Upper lobe of left lung (tissue), 4 donors: ENCODE data around the gene NYNRIN.

Experiments
- POLR2A ChIP-seq, 4 donors: fragments of 450-650 bp; IDR thresholded peaks; one replicate each; pipeline ENCODE4 v1.5.1; 2016 to 2017; ENCODE audit warnings: antibody characterized with exemption in 4 of 4, mild to moderate bottlenecking in 2 of 4
- TF ChIP-seq, protein P1 (sequence below), 6 experiments: fragments of 450-650 bp in 4 of 6; fragments of 200-600 bp in 2 of 6; sonication (generic) in 2 of 6; IDR thresholded peaks; one replicate each; pipeline ENCODE4 v1.5.1; 2016 to 2019; ENCODE audit warnings: antibody characterized with exemption in 6 of 6

DNA sequence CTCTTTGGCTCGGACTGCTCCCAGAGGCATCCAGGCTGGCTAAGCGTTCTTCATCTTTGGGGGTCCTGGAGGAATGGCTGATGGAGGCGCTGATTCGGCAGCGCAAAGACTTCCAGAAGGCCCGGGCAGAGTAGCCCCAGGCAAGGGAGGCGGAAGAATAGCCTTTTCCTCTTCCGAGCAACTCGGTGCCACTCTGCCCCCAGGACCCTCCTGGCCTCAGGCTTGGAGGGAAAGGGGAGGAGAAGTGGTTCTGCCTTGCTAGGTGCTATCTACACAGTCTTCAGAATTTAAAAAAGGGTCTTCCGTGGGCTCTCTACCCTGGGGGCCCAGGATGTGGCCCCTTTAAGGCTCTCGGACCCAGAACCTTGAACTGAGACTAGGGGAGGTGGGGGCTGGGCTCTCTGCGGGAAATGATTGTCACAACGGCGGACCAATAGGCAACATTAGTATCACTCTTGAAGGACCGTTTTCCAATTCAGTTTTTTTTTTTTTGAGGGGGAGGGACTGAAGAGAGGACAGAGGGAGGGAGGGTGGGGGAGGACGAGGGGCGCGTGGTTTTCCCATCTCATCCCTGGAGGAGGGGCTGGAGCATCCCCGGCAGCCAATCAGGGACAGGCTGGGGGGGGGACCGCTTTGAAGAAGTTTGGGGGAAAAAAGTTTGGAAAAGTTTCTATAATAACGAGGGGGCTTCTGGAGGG, 31.1 kb upstream of the NYNRIN start, which contains the start of gene NFATC4:
- TF ChIP-seq, protein P1, sequence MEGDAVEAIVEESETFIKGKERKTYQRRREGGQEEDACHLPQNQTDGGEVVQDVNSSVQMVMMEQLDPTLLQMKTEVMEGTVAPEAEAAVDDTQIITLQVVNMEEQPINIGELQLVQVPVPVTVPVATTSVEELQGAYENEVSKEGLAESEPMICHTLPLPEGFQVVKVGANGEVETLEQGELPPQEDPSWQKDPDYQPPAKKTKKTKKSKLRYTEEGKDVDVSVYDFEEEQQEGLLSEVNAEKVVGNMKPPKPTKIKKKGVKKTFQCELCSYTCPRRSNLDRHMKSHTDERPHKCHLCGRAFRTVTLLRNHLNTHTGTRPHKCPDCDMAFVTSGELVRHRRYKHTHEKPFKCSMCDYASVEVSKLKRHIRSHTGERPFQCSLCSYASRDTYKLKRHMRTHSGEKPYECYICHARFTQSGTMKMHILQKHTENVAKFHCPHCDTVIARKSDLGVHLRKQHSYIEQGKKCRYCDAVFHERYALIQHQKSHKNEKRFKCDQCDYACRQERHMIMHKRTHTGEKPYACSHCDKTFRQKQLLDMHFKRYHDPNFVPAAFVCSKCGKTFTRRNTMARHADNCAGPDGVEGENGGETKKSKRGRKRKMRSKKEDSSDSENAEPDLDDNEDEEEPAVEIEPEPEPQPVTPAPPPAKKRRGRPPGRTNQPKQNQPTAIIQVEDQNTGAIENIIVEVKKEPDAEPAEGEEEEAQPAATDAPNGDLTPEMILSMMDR (IDR thresholded peaks at IDR 0.05), result no peak
- no peak for TF ChIP-seq POLR2A (IDR thresholded peaks at IDR 0.05)
